Fibroblast of villous mesenchyme (primary cell): ENCODE results near the gene MAML2. TPM values are rescaled to one million over a fixed set of nuclear protein-coding genes. Genes with fewer than 3 reads are reported as not detected.

ENCODE experiments used
- DNase-seq: peaks from one replicate; pipeline ENCODE4 v3.0.0-alpha.2; 2010; ENCODE audit warnings: low read depth
- H3K4me3 ChIP-seq: 2 replicates; pipeline ENCODE4 v1.5.1; 2011; ENCODE audit warnings: low read depth, mild to moderate bottlenecking, low read length
- CTCF ChIP-seq: IDR thresholded peaks from 2 replicates; pipeline ENCODE4 v1.5.1; 2012; ENCODE audit warnings: low read depth, mild to moderate bottlenecking, low read length; ENCODE audit not compliant: insufficient read depth
- total RNA-seq: library from RNA; depleted of rRNA; stranded (reverse); fragments of >200 nt; gene quantifications from 2 replicates; pipeline ENCODE4 v1.2.3, GENCODE V29; 2012

The MAML2 gene
- total RNA-seq, 1 donor, result 30.7 TPM

GRCh38 chr11:96358321-96358720 lies 15.3 kb upstream of the MAML2 start:
- no peak for DNase-seq
- H3K4me3 ChIP-seq, result no peak overlapping the region
- no peak for TF ChIP-seq CTCF

- no peak for TF ChIP-seq CTCF
- no peak for DNase-seq
- no peak overlapping the region for H3K4me3 ChIP-seq
Observed at GRCh38 chr11:96357794-96358193, 14.8 kb upstream of the MAML2 start.

- no peak for TF ChIP-seq CTCF
- no peak for DNase-seq
- no peak overlapping the region for H3K4me3 ChIP-seq
Observed at GRCh38 chr11:96356848-96357247, 13.9 kb upstream of the MAML2 start.

- no peak for DNase-seq
- no peak for TF ChIP-seq CTCF
Observed at GRCh38 chr11:96342014-96342960, 708 bp downstream of the MAML2 start.

GRCh38 chr11:96341211-96342013 lies 1.6 kb downstream of the MAML2 start:
- peak; percentile 51 for DNase-seq
- peak; percentile 58 for TF ChIP-seq CTCF
- peak overlapping the region; percentile 67 for H3K4me3 ChIP-seq

More at GRCh38 chr11:96342014-96342960, 708 bp downstream of the MAML2 start:
- H3K4me3 ChIP-seq, result peak overlapping the region; percentile 67

GRCh38 chr11:96340555-96340885 lies 2.5 kb downstream of the MAML2 start:
- peak overlapping the region; percentile 67 for H3K4me3 ChIP-seq
- DNase-seq, result no peak
- no peak for TF ChIP-seq CTCF
